Activated CD4-positive, alpha-beta T cell treated with anti-CD3 and anti-CD28 coated beads, Interleukin-2, Interleukin-4, amounts not matched to agents 100 ng/mL and 50 ng/mL, durations not matched to agents 16 hours and 8 hours (primary cell): ENCODE data around the gene CLEC4M.

ENCODE experiments used
- DNase-seq: peaks from one replicate; pipeline ENCODE4 v3.0.0-alpha.2; 2020; ENCODE audit warnings: low spot score

The CLEC4M gene, protein sequence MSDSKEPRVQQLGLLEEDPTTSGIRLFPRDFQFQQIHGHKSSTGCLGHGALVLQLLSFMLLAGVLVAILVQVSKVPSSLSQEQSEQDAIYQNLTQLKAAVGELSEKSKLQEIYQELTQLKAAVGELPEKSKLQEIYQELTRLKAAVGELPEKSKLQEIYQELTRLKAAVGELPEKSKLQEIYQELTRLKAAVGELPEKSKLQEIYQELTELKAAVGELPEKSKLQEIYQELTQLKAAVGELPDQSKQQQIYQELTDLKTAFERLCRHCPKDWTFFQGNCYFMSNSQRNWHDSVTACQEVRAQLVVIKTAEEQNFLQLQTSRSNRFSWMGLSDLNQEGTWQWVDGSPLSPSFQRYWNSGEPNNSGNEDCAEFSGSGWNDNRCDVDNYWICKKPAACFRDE

DNA sequence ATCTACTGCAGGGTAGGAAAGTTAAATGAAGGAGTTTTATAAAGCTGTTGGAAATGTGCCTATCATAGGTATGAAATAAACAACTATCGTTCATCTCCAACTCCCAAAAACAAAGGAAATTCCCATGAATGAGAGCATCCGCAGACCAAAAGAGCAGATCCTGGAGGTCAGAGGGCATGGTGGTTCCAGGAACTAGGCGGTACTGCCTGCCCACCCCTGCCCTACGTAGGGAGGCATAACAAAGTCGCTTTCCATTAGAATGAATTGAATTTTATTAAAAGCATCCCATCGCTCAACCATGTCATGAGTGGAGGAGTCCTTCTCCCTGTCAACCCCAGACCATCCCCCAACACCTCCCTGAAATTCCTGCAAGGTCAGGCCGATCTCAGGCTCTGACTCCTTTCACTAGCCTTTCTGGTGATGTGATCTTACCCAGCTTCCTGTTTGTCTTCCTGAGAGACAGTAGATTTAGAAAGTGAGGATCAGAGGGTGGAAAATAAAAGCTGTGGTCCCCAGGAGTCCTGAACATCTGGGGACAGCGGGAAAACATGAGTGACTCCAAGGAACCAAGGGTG lies at the start of gene CLEC4M:
TSS of gene CLEC4M (plus strand) at position 525 of the 575 bp plus-strand sequence. CDS start at position 549, 24 bp downstream.
- DNase-seq = no peak

GRCh38 chr19:7715671-7716070 lies 47.4 kb upstream of the CLEC4M start:
- DNase-seq = no peak

GRCh38 chr19:7716762-7717161 lies 46.3 kb upstream of the CLEC4M start:
- DNase-seq = no peak

DNA sequence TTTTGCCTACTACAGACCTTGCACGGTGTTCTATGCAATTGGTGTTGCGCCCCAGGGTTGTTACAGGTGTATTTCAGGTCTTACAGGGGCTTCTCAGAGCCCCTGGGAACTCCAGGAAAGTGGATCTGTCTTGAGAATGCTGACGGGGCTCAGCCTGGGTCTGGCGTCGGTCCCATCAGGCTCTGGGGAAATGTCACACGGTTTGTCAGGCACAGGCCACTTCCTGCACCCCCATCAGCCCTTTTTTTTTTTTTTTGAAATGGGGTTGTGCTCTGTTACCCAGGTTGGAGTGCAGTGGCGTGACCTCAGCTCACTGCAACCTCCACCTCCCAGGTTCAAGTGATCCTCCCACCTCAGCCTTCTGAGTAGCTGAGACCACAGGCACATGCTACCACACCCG lies 44.4 kb upstream of the CLEC4M start:
- DNase-seq = no peak

GRCh38 chr19:7720351-7720750 lies 42.7 kb upstream of the CLEC4M start:
- no peak for DNase-seq

DNA sequence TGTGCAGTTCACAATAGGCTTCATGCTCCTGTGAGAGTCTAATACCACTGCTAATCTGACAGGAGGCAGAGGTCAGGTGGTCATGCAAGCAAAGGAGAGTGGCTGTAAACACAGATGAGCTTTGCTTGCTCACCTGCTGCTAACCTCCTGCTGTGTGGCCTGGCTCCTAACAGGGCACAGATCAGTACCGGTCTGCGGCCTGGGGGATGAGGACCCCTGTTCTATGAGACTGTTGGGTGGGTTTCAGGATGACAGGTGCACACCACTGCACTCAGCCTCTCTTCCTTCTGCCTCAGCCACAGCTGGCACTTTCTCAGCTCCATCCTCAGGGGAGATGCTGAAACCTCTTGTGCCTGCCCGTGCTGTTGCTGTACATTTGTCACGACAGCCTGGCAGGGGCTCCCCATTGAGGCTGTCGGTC lies 40.8 kb upstream of the CLEC4M start:
- DNase-seq = no peak

GRCh38 chr19:7725791-7726190 lies 37.3 kb upstream of the CLEC4M start:
- DNase-seq = no peak

- no peak for DNase-seq
Measured at GRCh38 chr19:7729211-7729610, 33.8 kb upstream of the CLEC4M start.

DNA sequence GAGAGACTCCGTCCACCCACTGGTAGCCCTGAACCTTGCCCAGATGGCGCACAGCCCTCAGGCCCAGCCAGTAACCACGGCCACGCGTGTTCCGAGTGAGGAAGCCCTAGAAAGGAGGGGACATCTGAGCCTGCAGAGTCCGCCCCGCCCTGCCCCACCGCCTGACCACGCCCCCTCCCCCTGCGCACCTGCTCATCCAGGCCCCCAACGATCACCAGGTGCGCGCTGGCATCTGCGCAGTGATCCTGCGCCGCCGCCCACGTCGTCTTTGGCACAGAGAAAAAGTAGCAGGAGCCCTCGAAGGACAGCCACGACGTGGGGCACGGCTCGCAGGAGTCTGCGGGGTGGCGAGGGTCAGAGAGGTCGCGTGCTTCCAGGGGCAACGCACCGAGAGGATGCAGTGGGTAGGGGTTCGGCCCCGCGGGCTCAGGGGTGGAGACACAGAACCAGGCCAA lies 33.2 kb upstream of the CLEC4M start:
- no peak for DNase-seq

DNA sequence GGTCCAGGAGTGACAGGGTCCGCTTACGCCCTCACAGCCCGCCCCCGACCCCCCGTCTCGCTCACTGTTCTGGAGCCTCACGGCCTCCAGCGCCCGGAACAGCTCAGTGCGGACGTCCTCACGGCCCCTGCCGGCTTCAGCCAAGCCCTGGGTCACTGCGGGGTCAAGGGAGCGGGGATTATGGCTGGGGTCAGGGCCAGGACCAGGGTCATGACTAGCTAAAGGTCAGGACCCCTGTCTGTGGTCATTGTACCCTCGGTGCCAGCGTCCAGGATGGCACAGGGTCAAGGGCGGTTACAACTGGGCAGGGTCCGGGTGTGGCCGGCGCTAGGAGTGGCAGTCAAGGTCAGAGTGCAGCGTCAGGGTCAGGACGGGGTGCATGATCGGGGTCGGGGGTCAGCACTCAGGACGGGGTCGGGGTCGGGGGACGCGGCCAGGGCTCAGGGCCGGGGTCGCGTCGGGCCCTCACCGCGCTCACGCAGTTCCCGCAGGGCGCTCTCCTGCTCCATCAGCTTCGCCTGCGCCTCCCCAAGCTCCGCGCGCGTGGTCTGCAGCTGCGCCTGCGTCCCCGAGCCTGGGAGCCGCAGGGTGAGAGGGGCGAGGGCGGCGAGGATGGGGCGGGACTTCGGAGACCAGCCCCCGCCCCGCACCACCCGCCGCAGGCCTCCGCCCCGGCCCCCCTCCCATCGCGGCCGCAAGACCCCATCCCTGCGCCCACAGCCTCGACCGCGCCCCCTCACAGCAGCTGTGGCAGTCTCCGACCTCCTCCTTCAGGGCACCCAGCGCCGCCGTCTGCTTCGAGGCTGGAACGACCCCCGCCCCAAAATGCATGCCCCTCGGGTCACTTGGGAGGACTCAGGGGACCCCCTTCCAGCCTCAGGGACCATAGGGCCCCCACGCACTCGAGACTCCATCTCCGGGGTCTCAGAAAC lies 32.5 kb upstream of the CLEC4M start:
- no peak for DNase-seq

DNA sequence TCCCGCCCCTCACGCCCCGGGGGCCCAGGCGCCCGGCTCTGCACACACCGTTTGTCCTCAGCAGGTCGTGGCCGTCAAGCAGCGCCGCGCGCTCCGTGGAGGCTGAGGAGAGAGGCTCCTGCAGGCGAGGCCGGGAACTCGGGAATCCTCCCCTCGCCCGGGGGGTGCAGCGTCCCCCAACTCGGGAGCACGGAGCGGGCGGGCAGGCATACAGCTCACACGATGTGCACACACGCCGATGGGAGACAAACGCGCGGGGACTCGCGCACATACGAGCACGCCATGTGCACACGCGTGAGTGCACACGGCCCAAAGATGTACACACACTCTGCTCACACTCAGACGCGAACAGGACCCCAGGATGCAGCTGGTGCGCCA lies 31.8 kb upstream of the CLEC4M start:
- no peak for DNase-seq

DNA sequence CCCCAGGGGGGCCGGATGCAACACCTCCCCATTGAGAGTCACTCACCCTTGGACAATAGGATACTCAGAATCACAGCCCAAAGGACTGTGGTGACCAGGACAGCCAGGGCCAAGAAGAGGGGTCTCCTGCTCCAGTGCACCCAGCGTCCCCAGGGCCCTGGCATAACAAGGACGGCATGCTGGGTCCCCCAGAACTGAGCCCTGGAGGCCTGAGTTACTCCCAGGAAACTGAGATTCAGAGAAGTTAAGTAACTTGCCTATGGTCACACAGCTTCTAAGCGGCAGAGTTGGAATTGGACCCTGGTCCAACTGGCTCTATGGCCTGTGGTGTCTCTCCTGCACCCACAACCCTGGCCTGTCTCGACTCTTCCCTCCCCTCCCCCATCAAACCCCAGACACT lies 31.4 kb upstream of the CLEC4M start:
- DNase-seq = no peak

DNA sequence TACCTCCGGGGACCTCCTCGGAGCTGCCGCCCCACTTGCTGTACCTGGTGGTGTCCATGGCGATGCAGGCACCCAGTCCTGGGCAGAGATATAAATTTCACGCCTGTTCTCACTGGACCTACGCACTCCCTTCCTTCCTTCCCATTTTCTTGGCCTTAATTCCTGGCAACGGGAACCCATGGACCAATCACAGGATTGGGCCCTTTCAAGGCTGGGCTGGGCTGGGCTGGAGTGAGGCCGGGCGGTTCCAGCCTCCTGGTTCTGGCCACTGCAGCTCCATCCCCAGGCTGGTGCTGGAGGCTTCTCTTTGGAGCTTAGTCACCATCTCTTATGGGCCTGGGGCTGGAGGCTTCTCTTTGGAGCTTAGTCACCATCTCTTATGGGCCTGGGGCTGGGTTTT lies 31.0 kb upstream of the CLEC4M start, which contains the start of gene CLEC4G:
TSS of gene CLEC4G (minus strand) at position 66 of the 400 bp plus-strand sequence. CDS start at position 58, 8 bp downstream.
- DNase-seq = no peak

DNA sequence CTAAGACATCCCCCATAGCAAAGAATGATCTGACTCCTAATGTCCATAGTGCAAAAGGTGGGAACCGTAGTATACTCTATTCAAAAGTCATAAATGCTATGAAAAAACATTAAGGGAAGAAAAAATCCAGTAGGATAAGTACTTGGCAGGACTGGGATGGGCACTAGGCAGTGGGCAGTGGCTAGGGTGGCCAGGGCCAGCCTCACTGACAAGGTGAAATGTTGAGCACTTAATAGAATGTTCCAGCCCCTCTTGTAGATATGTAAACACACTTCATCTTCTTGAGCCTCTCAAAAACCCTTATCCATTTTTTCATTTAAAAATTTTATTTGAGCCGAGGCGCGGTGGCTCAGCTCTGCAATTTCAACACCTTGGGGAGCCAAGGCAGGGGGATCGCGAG lies 29.7 kb upstream of the CLEC4M start:
- DNase-seq = no peak

DNA sequence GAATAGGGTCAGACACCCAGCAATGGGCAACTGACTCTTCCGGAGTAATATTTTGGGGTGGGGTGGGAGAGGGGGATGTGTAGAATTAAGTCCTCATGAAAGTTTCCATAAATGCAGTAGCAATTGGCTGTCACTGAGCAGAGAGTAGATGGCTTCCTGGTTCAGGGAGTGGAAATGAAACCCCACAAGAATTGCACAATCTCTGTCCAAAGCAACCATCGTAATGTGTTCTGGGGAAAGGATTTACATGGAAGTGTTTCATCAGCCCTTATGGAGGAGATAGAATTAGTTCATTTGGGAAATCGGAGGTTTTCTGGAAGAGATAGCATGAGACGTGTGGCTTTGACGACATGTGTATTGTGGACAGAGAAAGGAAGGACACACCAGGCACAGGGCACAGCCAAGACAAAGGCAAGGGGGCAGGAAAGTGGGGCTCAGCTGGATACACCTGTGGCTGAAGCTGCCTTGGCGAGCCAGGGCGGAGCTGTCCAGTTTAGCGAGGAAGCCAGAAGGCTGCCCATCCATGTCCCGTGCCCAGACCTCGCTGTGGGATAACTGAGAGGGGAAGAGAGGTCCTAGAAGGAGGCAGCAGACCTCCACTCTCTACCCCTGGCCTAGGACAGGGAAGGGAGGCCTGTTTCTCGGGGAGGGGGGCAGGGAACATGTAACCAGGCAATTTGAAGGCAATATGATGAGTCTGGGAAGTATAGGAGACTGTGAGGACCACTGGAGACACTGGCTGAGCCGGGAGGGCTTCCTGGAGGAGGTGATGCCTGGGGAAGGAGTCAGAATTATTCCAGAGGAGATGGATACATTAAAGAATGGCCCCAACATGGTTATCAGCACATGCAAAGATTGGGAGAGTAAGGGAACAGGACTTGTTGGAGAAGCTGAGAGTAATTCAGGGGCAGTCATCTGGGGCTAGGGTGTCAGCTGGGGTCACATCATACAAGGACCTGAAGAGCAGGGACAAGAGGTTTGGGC lies 28.5 kb upstream of the CLEC4M start:
- no peak for DNase-seq

- no peak for DNase-seq
Measured at GRCh38 chr19:7736148-7736547, 26.9 kb upstream of the CLEC4M start.

- DNase-seq = no peak
Measured at GRCh38 chr19:7737215-7737614, 25.8 kb upstream of the CLEC4M start.

GRCh38 chr19:7738023-7738422 lies 25.0 kb upstream of the CLEC4M start:
- peak; percentile 2 for DNase-seq

- no peak for DNase-seq
Measured at GRCh38 chr19:7739211-7739755, 23.8 kb upstream of the CLEC4M start.

DNA sequence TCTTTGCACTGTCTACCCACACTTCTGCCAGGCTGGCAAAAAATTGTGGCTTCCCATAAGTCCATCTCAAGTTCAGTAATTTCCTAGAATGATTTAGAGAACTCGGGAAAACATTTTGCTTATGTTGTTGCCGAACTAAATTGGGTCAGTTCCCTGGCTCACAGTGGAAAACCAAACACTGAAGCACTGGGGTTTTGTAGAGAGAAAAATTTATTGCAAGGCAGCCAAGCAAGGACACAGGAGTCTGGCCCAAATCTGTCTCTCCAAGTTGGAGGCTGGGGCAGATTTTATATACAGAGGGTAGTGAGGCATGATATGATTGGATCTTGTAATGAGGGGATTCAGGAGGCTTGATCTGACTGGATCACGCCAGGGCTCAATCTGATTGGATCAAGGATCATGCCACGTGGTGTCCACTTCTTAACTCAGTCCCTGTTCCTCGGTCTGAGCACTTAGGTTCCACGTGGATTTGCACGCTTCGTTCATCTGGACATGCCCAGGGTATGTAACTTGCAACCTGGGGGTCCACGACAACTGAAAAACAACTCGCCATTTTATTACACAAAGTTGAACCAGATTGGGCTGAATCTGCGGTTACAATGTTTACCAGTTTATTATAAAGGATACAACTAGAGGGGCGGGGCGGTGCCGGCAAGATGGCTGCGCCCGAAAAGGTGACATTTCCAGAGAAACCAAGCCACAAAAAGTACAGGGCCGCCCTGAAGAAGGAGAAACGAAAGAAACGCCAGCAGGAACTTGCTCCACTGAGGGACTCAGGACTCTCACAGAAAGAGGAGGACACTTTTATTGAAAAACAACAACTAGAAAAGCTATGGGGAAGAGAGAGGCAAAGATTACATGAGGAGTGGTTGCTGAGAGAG lies 23.0 kb upstream of the CLEC4M start:
- DNase-seq = no peak
